ENCODE results near the gene DDX59.

DNA sequence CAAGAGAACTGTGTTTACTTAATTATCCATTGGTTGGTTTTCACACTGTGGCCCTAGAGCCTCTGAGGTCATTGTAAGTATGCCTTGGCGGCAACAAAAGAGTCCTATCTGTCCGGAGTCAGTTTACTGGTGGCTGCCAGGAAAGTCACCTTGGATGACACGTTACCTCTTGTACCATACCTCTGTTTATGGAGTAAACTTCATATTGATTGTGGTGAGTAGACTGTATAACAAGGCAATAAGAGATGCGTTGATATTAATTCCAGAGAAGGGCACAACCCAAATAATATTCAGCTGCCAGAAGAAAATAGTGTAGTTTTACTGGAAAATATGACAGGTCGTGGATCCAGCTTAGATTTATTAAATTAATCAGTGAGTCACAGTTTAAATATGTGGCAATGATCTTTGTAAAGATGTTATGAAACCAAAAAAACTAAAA lies 28.7 kb downstream of the DDX59 start:
- TF ChIP-seq, protein P1, sequence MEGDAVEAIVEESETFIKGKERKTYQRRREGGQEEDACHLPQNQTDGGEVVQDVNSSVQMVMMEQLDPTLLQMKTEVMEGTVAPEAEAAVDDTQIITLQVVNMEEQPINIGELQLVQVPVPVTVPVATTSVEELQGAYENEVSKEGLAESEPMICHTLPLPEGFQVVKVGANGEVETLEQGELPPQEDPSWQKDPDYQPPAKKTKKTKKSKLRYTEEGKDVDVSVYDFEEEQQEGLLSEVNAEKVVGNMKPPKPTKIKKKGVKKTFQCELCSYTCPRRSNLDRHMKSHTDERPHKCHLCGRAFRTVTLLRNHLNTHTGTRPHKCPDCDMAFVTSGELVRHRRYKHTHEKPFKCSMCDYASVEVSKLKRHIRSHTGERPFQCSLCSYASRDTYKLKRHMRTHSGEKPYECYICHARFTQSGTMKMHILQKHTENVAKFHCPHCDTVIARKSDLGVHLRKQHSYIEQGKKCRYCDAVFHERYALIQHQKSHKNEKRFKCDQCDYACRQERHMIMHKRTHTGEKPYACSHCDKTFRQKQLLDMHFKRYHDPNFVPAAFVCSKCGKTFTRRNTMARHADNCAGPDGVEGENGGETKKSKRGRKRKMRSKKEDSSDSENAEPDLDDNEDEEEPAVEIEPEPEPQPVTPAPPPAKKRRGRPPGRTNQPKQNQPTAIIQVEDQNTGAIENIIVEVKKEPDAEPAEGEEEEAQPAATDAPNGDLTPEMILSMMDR (tag by site-specific recombination; IDR thresholded peaks at IDR 0.05), result no peak
- TF ChIP-seq, protein P2, sequence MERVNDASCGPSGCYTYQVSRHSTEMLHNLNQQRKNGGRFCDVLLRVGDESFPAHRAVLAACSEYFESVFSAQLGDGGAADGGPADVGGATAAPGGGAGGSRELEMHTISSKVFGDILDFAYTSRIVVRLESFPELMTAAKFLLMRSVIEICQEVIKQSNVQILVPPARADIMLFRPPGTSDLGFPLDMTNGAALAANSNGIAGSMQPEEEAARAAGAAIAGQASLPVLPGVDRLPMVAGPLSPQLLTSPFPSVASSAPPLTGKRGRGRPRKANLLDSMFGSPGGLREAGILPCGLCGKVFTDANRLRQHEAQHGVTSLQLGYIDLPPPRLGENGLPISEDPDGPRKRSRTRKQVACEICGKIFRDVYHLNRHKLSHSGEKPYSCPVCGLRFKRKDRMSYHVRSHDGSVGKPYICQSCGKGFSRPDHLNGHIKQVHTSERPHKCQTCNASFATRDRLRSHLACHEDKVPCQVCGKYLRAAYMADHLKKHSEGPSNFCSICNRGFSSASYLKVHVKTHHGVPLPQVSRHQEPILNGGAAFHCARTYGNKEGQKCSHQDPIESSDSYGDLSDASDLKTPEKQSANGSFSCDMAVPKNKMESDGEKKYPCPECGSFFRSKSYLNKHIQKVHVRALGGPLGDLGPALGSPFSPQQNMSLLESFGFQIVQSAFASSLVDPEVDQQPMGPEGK (tag by site-specific recombination; IDR thresholded peaks at IDR 0.05), result no peak
- TF ChIP-seq, protein P3, sequence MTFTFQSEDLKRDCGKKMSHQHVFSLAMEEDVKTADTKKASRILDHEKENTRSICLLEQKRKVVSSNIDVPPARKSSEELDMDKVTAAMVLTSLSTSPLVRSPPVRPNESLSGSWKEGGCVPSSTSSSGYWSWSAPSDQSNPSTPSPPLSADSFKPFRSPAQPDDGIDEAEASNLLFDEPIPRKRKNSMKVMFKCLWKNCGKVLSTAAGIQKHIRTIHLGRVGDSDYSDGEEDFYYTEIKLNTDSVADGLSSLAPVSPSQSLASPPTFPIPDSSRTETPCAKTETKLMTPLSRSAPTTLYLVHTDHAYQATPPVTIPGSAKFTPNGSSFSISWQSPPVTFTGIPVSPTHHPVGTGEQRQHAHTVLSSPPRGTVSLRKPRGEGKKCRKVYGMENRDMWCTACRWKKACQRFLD (tag by site-specific recombination; IDR thresholded peaks at IDR 0.05), result no peak
- TF ChIP-seq ZNF510 (tag by site-specific recombination; IDR thresholded peaks at IDR 0.05; ENCODE audit: insufficient replicate concordance) (no peak), ZNF785 (tag by site-specific recombination; IDR thresholded peaks at IDR 0.05) (no peak), ZBTB7A (tag by site-specific recombination; IDR thresholded peaks at IDR 0.05; ENCODE audit: low read depth) (no peak), ZNF274 (IDR thresholded peaks at IDR 0.05; ENCODE audit: low read length) (no peak), ZNF274 (tag by site-specific recombination; IDR thresholded peaks at IDR 0.05; ENCODE audit: borderline replicate concordance) (no peak)
- TF ChIP-seq, protein P4, sequence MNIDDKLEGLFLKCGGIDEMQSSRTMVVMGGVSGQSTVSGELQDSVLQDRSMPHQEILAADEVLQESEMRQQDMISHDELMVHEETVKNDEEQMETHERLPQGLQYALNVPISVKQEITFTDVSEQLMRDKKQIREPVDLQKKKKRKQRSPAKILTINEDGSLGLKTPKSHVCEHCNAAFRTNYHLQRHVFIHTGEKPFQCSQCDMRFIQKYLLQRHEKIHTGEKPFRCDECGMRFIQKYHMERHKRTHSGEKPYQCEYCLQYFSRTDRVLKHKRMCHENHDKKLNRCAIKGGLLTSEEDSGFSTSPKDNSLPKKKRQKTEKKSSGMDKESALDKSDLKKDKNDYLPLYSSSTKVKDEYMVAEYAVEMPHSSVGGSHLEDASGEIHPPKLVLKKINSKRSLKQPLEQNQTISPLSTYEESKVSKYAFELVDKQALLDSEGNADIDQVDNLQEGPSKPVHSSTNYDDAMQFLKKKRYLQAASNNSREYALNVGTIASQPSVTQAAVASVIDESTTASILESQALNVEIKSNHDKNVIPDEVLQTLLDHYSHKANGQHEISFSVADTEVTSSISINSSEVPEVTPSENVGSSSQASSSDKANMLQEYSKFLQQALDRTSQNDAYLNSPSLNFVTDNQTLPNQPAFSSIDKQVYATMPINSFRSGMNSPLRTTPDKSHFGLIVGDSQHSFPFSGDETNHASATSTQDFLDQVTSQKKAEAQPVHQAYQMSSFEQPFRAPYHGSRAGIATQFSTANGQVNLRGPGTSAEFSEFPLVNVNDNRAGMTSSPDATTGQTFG (tag by site-specific recombination; IDR thresholded peaks at IDR 0.05; ENCODE audit: borderline replicate concordance), result no peak
- TF ChIP-seq, protein P5, sequence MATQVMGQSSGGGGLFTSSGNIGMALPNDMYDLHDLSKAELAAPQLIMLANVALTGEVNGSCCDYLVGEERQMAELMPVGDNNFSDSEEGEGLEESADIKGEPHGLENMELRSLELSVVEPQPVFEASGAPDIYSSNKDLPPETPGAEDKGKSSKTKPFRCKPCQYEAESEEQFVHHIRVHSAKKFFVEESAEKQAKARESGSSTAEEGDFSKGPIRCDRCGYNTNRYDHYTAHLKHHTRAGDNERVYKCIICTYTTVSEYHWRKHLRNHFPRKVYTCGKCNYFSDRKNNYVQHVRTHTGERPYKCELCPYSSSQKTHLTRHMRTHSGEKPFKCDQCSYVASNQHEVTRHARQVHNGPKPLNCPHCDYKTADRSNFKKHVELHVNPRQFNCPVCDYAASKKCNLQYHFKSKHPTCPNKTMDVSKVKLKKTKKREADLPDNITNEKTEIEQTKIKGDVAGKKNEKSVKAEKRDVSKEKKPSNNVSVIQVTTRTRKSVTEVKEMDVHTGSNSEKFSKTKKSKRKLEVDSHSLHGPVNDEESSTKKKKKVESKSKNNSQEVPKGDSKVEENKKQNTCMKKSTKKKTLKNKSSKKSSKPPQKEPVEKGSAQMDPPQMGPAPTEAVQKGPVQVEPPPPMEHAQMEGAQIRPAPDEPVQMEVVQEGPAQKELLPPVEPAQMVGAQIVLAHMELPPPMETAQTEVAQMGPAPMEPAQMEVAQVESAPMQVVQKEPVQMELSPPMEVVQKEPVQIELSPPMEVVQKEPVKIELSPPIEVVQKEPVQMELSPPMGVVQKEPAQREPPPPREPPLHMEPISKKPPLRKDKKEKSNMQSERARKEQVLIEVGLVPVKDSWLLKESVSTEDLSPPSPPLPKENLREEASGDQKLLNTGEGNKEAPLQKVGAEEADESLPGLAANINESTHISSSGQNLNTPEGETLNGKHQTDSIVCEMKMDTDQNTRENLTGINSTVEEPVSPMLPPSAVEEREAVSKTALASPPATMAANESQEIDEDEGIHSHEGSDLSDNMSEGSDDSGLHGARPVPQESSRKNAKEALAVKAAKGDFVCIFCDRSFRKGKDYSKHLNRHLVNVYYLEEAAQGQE (tag by site-specific recombination; IDR thresholded peaks at IDR 0.05), result no peak
- TF ChIP-seq, protein P6, sequence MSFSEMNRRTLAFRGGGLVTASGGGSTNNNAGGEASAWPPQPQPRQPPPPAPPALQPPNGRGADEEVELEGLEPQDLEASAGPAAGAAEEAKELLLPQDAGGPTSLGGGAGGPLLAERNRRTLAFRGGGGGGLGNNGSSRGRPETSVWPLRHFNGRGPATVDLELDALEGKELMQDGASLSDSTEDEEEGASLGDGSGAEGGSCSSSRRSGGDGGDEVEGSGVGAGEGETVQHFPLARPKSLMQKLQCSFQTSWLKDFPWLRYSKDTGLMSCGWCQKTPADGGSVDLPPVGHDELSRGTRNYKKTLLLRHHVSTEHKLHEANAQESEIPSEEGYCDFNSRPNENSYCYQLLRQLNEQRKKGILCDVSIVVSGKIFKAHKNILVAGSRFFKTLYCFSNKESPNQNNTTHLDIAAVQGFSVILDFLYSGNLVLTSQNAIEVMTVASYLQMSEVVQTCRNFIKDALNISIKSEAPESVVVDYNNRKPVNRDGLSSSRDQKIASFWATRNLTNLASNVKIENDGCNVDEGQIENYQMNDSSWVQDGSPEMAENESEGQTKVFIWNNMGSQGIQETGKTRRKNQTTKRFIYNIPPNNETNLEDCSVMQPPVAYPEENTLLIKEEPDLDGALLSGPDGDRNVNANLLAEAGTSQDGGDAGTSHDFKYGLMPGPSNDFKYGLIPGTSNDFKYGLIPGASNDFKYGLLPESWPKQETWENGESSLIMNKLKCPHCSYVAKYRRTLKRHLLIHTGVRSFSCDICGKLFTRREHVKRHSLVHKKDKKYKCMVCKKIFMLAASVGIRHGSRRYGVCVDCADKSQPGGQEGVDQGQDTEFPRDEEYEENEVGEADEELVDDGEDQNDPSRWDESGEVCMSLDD (tag by site-specific recombination; IDR thresholded peaks at IDR 0.05), result no peak
- TF ChIP-seq, protein P7, sequence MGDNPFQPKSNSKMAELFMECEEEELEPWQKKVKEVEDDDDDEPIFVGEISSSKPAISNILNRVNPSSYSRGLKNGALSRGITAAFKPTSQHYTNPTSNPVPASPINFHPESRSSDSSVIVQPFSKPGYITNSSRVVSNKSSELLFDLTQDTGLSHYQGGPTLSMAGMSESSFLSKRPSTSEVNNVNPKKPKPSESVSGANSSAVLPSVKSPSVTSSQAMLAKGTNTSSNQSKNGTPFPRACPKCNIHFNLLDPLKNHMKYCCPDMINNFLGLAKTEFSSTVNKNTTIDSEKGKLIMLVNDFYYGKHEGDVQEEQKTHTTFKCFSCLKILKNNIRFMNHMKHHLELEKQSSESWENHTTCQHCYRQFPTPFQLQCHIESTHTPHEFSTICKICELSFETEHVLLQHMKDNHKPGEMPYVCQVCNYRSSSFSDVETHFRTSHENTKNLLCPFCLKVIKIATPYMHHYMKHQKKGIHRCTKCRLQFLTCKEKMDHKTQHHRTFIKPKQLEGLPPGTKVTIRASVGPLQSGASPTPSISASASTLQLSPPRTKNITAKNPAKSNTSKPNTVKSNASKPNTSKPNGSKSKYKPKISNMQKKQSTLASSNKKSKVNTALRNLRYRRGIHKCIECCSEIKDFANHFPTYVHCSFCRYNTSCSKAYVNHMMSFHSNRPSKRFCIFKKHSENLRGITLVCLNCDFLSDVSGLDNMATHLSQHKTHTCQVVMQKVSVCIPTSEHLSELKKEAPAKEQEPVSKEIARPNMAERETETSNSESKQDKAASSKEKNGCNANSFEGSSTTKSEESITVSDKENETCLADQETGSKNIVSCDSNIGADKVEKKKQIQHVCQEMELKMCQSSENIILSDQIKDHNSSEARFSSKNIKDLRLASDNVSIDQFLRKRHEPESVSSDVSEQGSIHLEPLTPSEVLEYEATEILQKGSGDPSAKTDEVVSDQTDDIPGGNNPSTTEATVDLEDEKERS (tag by site-specific recombination; IDR thresholded peaks at IDR 0.05), result no peak
- TF ChIP-seq, protein P8, sequence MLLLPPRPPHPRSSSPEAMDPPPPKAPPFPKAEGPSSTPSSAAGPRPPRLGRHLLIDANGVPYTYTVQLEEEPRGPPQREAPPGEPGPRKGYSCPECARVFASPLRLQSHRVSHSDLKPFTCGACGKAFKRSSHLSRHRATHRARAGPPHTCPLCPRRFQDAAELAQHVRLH (tag by site-specific recombination; IDR thresholded peaks at IDR 0.05), result no peak
